GM18870 (cell line): Measurements from ENCODE around the gene BAAT.
A peak's percentile ranks its signal among the peaks of the same experiment; 100 is the strongest.

Experiments
- ATAC-seq: cut with Tn5 transposase; IDR thresholded peaks from one replicate; pipeline ENCODE4 v1.9.1; 2021; ENCODE audit warnings: moderate library complexity; ENCODE audit not compliant: unreplicated experiment

Gene BAAT

DNA sequence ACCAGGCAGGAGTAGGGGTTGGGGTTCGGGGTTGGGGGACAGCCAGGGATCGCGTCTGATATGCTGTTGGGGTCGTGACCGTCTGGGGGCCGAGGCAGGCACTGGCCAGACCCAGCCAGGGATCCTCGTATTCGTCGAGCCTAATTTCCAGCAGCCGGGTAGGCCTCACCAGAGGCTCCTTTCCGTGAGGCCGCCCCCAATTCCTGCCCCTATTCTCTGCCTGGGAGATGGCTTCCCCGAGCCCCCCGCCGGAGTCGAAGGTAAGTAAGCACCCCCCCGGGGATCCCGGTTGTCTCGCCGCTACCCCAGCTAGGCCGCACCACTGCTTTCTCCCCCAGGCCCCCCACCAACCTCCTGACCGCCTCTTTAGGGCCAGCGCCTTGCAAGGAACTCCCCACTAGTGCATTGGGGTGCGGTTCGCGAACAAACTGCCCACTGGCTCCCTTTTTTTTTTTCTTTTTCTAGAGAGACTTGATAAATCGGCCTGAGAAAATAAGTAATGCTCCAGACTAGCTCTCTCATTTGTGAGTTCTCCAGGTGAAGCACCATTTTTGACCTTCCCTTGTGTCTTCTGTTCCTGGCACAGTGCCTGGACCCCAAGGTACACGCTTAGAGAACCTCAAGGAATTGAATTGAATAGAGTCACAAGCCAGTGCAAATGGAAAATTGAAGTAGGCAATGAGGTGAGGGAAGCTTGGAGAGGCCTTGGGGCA is 14.3 kb upstream of the BAAT start:
- no peak for ATAC-seq

DNA sequence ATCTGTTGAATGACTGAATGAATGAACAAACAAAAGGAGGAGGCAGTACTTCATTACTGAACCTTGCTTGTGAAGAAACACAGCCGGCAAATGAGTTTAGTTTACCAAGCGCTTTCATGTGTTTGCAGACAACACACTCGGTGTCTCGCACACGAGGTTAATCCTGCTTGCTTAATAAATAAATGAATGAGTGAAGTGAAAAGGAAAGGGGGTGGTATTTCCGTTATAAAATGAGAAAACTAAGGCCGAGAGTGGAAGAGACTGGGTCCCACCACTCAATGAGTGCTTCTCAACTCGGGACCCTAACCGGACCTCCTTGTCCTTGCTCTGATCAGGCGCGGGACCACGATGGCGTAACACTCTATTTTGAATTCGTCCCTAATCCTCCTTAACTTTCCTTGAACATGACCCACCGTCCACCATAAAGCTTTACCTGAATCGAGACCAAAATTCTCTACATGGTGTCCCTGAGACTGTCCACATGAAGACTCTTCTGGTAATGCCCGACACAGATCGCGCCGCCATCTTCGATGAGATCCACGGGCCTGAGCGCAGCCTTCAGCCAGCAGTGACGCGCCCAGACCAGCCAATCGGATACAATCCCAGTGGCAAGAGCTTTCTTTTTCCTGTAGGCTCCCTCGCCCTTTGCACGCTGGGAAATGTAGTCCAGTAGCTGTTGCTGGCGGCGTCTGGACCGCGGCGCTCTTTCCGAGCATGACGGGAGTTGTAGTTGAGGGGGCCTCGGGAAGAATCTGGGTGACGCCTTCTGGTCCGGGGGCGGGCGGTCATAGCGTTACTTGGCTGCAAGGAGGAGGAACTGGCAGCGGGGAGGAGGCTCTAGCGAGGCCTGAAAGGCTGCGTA is 13.5 kb upstream of the BAAT start, which contains the start of the genes MRPL50 and ZNF189:
Gene MRPL50, minus strand, starts transcription at position 551 of the 862 bp plus-strand sequence. Its CDS starts 26 bp downstream, at position 525.
Gene ZNF189, plus strand, starts transcription at position 784 of the 862 bp plus-strand sequence. CDS start 306 bp downstream, outside the sequence.
- ATAC-seq, result peak; percentile 99

DNA sequence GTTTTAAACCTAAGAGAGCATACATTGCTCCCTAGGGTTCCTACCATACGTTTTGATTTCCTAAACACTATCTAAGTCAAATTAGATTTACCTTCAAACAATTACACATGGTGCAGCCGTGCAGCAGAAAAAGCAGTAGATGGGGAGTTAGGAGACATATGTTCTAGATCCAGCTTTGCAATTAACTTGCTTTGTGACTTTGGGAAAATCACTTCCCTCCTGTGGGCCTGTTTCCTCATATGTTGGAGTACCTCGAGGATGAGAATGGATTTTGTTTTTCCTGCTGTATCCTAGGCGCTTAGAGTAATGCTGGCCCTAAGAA is 12.9 kb upstream of the BAAT start:
- no peak for ATAC-seq

DNA sequence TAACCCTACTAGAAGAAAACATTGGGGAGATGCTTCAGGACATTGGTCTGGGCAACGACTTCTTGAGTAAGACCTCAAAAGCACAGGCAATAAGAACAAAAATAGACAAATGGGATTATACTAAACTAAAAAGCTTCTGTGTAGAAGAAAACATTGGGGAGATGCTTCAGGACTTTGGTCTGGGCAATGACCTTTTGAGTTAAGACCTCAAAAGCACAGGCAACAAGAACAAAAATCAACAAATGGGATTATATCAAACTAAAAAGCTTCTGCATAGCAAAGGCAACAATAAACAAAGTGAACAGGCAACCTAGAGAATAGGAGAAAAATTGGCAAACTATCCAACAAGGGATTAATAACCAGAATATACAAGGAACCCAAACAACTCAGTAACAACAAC is 9.9 kb upstream of the BAAT start:
- ATAC-seq, result no peak

DNA sequence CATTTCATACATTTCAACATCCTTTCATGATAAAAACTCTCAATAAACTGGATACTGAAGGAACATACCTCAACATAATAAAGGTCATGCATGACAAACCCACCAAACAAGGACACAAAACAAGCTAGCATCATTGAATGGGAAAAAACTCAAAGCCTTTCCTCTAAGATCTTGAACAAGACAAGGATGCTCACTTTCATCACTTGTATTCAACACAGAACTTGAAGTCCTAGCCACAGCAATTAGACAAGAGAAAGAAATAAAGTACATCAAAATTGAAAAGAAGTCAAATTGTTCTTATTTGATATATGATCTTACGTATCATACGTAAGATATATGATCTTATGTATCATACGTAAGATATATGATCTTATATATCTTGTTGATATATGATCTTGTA is 8.3 kb upstream of the BAAT start:
- ATAC-seq, result no peak

DNA sequence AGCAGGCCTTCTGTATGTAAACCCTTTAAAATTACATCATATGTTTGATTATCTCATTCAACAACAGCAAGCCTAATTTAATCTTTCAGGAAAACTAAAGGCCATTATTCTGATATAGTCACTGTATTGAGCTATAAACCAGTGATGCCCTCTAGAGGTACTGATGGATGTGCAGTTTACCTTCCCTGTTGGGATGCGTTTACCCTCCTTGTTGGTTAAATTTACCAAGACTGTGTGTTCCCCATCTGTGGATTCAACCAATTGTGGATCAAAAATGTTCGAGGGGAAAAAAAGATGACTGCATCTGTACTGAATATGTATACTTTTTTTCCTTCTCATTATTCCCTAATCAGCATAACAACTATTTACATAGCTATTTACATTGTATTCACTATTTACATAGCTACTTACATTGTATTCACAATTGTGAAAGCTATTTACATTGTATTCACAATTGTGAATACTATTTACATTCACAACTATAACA is 3.7 kb upstream of the BAAT start:
- ATAC-seq, result no peak

DNA sequence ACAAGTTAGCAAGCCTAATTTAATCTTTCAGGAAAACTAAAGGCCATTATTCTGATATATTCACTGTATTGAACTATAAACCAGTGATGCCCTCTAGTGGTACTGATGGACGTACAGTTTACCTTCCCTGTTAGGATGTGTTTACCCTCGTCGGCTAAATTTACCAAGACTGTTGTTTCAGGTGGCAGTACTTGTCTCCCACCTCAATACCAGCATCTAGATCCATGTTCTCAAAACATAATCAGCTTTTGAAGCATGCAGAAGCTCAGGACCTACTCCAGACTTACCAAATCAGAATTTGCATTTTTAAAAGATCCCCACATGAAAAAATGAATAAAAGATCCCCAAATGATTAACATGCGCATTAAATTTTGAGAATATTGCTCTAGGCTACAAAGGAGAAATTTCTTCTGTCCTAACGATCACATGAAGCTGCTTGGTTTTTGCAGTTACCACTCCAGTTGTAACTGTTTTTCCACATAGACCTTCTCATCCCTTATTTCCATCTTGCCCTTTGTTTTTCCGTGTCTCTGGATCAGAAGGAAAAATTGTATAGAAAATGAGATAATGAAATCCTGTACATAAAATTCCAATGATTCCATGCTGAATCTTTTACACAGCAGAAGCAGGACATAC is 3.2 kb upstream of the BAAT start:
- ATAC-seq, result peak; percentile 82

DNA sequence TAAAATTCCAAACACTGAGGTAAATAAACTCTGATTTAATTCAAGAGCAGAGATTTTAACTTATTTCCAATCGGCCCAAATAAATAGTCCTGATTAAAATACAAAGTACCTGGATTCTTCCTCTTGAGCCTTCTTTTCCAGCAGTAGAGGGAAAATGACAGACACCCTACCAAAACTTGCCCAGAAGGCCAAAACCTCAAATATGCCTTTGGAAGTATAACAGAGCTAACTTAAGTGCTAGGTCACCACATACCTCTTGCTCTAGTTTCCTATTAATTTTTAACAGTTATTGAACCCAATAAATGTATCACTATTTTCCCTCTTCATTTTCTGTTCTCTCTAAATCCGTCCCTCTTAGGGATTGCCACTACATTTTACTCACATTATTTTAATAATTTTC is 1.4 kb downstream of the BAAT start:
- no peak for ATAC-seq

DNA sequence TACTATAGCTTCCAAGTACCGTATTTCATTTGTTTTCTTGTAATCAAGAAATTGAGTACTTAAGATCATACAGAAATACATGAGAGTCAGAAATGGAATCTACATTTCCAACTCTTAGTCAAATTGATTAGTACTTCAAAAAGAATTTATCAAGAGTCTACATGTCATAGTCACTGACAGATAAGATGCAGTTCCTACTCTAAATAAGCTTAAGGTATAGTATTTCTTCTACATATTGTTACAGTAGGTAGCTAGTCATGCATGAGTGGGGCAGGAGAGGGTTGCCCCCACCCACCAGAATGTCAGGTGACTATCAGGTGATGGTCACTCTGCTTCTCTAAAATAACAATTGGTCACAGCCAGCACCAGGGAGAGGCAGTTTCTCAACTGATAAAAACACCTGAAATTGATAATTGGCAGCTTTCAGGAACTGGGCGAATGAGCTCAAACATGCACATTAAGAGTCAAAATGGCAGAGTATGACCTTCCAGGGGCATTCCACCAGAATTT is 2.9 kb downstream of the BAAT start:
- no peak for ATAC-seq

DNA sequence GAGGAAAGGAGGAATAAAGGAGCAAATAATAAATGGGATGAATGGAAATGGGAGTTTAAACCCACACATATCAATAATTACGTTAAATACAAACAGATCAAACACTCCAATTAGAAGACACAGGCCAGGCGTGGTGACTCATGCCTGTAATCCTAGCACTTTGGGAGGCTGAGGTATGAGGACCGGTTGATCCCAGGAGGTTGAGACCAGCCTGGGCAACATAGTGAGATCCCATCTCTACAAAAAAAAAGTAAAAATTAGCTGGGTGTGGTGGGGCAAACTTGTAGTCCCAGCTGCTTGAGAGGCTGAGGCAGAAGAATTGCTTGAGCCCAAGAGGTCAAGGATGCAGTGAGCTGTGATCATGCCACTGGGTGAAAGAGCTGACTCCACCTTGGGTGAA is 3.7 kb downstream of the BAAT start:
- no peak for ATAC-seq

DNA sequence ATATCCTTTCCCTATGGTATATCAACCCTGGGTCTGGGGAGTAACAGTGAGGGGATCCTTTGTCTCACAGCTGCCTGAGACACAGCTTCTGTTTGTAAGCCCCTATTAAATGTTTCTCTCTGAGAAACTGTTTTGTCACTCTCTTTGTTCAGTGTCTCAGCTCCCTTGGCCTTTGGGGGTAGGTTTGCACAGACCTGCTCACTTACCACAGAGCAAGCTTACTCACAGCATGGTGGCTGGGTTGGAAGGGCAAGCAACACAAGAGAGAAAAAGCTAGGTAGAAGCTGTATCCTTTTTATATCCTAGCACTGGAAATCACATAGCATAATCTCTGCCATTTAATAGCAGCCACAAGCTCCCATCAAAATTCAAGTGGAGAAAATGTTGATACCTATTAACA is 4.5 kb downstream of the BAAT start:
- no peak for ATAC-seq

DNA sequence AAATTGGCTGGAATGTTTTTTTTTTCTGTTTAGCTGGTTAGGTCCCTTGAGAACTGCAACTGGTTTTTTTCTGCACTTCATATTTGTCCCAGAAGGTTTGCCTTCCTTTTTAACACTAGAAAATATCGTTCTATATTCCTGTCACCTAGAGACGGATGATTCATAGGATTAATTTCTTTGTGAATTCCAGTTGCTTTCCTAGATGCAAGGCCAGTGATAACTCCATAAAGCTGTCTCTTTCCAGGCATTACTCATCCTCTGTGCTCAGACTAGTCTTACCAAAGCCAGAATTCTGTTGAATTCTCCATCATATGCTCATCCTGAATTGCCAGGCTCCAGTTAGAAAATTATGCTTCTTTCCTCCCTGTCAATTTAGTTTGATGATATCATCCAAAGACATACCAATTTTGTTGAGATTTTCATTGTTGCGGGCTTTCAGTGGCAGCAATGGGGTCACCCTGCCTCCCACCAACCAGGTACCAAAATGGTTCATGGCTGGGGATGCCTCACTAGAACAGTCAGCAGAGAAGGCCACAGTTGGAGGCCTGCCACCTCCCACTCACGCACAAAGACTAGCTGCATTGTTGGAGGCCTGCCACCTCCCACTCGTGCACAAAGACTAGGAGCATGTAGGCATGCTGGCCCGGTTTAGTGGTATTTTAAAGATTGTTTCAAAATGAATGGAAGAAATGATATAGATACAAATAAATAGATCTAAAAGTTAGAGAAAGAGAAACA is 8.5 kb downstream of the BAAT start:
- no peak for ATAC-seq

DNA sequence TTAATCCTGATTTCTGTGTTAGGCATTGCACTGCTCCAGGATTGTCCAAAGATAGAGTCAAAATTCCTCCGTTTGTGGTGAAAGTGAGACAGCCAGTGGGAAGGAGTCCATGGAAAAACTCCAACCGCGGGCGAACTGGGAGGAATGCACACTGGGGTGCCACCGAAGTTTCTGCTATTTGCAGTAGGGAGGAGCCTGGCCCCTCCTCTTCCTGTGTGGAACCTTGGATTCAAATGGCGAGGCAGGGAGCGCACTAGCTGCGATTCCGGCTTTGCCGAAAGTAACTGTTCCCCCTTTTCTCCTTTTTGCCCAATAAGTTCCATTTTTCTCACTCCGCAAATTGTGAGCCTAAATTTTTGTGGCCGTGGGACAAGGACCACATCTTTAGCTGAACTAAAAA is 9.3 kb downstream of the BAAT start:
- no peak for ATAC-seq

DNA sequence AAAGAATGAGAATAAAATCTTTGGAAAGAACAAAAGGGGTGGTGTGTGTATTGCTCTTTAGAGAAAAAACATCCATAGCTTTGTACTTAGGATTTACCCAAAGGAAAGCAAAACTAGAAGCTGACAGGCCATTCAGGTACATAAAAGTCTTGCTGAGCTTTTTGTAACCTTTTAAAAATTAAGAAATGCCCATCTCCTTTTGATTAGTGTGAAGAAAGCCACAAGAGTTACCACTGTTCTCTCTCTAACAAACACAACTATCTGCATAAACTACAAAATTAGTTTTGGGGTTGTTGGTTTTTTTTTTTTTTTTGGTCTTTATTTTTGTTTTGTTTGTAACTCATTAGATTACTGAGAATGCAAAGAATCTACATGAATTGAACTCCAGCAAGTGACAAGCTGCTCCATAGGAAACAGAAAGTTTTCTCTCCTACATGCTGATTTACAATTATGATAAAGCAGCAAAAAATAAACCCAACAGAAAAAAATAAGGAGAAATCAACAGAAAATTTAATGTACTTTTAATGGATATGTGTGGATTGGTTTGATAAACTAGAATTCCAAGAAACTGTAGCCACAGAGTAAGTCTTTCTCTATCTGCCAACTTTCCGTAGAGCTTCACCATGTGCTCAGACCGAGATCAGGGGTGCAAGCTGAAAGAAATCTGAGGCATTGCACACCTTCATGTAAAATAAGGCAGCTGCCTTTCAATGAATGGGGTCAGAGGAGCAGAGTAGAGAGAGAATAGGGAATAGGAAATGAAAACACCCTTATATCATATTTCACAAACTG is 12.3 kb downstream of the BAAT start:
- ATAC-seq, result no peak

DNA sequence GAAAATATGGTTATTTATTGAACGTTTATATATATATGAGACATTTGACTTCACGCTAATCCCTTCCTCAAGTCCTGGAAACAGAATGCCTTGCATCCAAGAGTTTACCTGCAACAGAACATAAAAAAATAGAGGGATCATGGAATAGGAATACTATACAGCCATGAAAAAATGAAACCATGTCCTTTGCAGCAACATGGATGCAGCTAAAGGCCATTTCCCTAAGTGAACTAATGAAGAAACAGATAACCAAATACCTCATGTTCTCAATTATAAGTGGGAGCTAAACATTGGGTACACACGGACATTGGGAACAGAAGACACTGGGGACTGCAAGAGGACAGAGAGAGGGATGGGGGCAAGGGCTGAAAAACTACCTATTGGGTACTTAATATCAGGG is 13.0 kb downstream of the BAAT start:
- no peak for ATAC-seq

DNA sequence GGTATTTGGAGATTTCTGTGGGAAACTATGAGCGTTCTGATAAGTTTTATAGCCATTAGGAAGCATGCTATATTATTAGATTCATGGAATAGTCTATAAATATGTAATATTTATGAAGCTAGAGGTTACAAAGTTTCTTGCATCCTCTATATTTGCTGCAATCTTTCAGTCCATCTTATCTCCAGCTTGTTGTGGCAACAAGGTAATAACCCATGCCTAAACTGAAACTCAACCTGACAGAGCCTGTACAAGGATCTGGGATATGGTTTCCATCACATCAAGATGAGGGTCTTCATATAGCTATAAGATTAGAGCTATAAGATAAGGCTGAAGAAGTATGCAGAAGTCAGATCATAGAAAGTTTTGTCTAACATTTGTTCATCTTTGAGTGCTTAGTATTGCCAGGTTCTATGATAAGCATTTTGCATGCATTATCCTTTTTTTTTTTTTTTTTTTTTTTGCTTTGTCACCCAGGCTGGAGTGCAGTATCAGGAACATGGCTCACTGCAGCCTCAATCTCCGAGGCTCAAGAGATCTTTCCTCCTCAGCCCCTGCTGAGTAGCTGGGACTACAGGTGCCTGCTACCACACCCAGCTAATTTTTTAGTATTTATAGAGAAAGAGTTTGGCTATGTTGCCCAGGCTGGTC is 14.8 kb downstream of the BAAT start:
- no peak for ATAC-seq

DNA sequence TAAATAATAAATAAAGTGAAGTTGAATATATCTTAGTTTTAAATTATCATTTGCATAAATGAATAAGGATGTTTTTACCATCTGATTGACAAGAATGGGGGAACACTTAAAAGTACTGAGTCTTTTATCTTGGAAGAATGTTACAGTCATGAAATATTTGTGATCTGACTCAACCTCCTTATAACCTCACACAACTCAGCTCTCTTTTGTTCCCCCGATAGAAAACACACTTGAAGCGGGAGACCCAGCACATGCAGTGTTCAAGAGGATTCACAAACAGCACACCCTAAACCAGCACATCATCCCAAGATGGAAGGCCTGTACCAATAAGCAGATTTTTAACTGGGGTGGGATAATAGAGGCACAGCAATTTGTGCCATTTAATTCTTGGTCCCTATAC is 15.5 kb downstream of the BAAT start:
- ATAC-seq, result no peak

DNA sequence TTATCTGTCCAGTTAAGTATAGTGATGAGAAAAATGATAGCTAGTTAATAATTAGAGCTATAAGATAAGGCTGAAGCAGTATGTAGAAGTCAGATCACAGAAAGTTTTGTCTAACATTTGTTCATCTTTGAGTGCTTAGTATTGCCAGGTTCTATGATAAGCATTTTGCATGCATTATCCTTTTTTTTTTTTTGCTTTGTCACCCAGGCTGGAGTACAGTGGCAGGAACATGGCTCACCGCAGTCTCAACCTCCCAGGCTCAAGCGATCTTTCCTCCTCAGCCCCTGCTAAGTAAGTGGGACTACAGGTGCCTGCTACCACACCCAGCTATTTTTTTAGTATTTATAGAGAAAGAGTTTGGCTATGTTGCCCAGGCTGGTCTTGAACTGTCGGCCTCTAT is 17.5 kb downstream of the BAAT start:
- no peak for ATAC-seq

DNA sequence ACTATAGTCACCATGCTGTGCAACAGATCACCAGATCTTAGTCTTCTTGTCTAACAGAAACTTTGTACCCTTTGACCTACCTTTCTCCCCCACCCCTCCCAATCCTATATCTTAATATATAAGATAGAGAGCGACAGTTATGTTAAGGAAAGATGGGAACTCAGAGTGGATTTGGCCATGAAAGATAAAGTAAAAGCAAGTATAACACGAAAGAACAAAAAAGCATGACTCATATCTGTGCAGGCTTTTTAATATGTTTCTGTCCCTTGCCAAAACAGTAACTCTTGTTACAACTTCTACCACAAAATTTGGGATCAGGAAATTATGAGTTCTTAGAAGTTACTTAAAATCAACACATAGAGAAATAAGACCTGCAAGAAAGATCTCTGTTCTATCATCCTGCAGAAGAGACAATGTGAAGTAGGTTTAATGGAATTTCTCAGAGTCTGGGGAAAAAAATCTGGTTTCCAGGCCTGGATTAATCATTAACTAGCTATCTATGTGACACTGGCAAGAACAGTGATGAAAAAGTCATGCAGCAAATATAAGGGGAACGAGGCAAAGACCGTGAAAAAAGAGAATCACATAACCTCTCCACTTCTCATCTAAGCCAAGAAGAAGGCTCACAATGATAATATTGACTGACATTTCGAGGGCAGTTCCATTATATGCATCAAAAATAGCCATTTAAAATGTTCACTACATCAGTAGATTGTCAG is 18.6 kb downstream of the BAAT start:
- ATAC-seq, result no peak
